HCT116 (cell line): ENCODE results near the gene LRP1. TPM values are rescaled to one million over a fixed set of nuclear protein-coding genes. Genes with fewer than 3 reads are reported as not detected.

Source experiments
- ATAC-seq: fragments of 200-7000 bp; cut with Tn5 transposase; 2 replicates; pipeline ENCODE4 v1.9.1; 2020; ENCODE audit warnings: mild to moderate bottlenecking, moderate library complexity
- BruUV-seq: library from RNA; stranded (reverse); fragments of 400-500 nt; replicated peaks from 2 replicates; lab custom pipeline; 2021; lab: Mats Ljungman, UMichigan
- CTCF ChIA-PET: fragments of 300-600 bp; sonication (Branson Sonifier 250); formaldehyde crosslinking; loops from one replicate; lab custom pipeline; 2021; ENCODE audit warnings: antibody characterized with exemption; lab: Charles Lee
- POLR2A ChIA-PET: fragments of 300-600, 350-600 bp; sonication (Branson Sonifier 250); formaldehyde crosslinking; loops from one replicate; lab custom pipeline; 2021; ENCODE audit warnings: antibody characterized with exemption; lab: Charles Lee
- RAD21 ChIA-PET, 2 experiments: fragments of 300-600 bp; sonication (Branson Sonifier 250); formaldehyde crosslinking; loops; one replicate each; lab custom pipeline; 2023; ENCODE audit warnings: low total read pairs in 2 of 2; ENCODE audit not compliant: uncharacterized antibody in 2 of 2, unreplicated experiment in 2 of 2, low non-redundant PET in 1 of 2; lab: Charles Lee
- DNase-seq: peaks from one replicate; pipeline ENCODE4 v3.0.0-alpha.2; 2010; ENCODE audit warnings: low read depth, low spot score
- H2AFZ ChIP-seq: fragments of 200-600 bp; shearing (Covaris generic), sonication (generic); 2 replicates; pipeline ENCODE4 v1.6.1; 2017; ENCODE audit warnings: low read depth, mixed run types, mixed read lengths, antibody characterized with exemption, low read length; ENCODE audit not compliant: poor library complexity, severe bottlenecking
- H3K27ac ChIP-seq: 2 replicates; pipeline ENCODE4 v1.5.1; 2012; ENCODE audit warnings: low read depth, low read length
- H3K27me3 ChIP-seq: fragments of 200-600 bp; sonication (generic); 2 replicates; pipeline ENCODE4 v1.6.1; 2016; ENCODE audit warnings: mixed run types, low read length, mixed read lengths; ENCODE audit not compliant: insufficient read depth
- H3K36me3 ChIP-seq, 2 experiments: fragments of 200-500 bp in 1 of 2; fragments of 200-600 bp in 1 of 2; sonication (Bioruptor generic) in 1 of 2; sonication (generic) in 1 of 2; 2 replicates each; pipeline versions ENCODE4 v1.5.1 to v1.6.1; 2014 to 2016; ENCODE audit warnings: low read length in 2 of 2, inconsistent platforms in 1 of 2, mixed read lengths in 1 of 2, mixed run types in 1 of 2; ENCODE audit not compliant: insufficient read depth in 2 of 2, control insufficient read depth in 1 of 2
- H3K4me1 ChIP-seq, 2 experiments: fragments of 200-600 bp in 1 of 2; sonication (generic) in 1 of 2; 2 replicates each; pipeline versions ENCODE4 v1.5.1 to v1.6.1; 2012 to 2017; ENCODE audit warnings: low read length in 2 of 2, inconsistent platforms in 1 of 2, mild to moderate bottlenecking in 1 of 2, mixed read lengths in 1 of 2, mixed run types in 1 of 2, moderate library complexity in 1 of 2; ENCODE audit not compliant: insufficient read depth in 2 of 2, control insufficient read depth in 1 of 2
- H3K4me2 ChIP-seq: fragments of 200-600 bp; sonication (generic); 2 replicates; pipeline ENCODE4 v1.6.1; 2017; ENCODE audit warnings: mixed run types, low read length, mixed read lengths
- H3K4me3 ChIP-seq, 2 experiments: fragments of 200-600 bp in 1 of 2; sonication (generic) in 1 of 2; replicated peaks in 1 of 2; 2 replicates each; pipeline ENCODE4 v1.5.1; 2011 to 2016; ENCODE audit warnings: low read length in 2 of 2, control low read depth in 1 of 2, low read depth in 1 of 2, mild to moderate bottlenecking in 1 of 2, mixed read lengths in 1 of 2, mixed run types in 1 of 2
- H3K79me2 ChIP-seq: fragments of 200-600 bp; sonication (generic); 2 replicates; pipeline ENCODE4 v1.6.1; 2017; ENCODE audit warnings: mild to moderate bottlenecking, mixed run types, low read length, moderate library complexity, mixed read lengths; ENCODE audit not compliant: insufficient read depth
- H3K9ac ChIP-seq: fragments of 200-600 bp; sonication (generic); 2 replicates; pipeline ENCODE4 v1.6.1; 2016; ENCODE audit warnings: low read length, mixed read lengths
- H3K9me2 ChIP-seq: fragments of 200-600 bp; sonication (generic), shearing (Covaris generic); 2 replicates; pipeline ENCODE4 v1.6.1; 2017; ENCODE audit warnings: mixed run types, mild to moderate bottlenecking, moderate library complexity; ENCODE audit not compliant: insufficient read depth
- H3K9me3 ChIP-seq, 2 experiments: fragments of 200-500 bp in 1 of 2; fragments of 200-600 bp in 1 of 2; sonication (Bioruptor generic) in 1 of 2; sonication (generic) in 1 of 2; 2 replicates each; pipeline ENCODE4 v1.6.1; 2014 to 2017; ENCODE audit warnings: low read length in 2 of 2, mixed read lengths in 2 of 2, inconsistent platforms in 1 of 2, low read depth in 1 of 2, mild to moderate bottlenecking in 1 of 2, mixed run types in 1 of 2, moderate library complexity in 1 of 2; ENCODE audit not compliant: control insufficient read depth in 1 of 2, insufficient read depth in 1 of 2
- H4K20me1 ChIP-seq: fragments of 200-600 bp; sonication (generic), shearing (Covaris generic); 2 replicates; pipeline ENCODE4 v1.6.1; 2017; ENCODE audit warnings: mixed run types, mild to moderate bottlenecking, moderate library complexity; ENCODE audit not compliant: insufficient read depth
- CBX3 ChIP-seq: IDR thresholded peaks from 2 replicates; pipeline ENCODE4 v1.6.1; 2012; ENCODE audit warnings: low read depth
- CEBPB ChIP-seq: IDR thresholded peaks from 2 replicates; pipeline ENCODE4 v1.6.1; 2012; ENCODE audit warnings: low read depth
- ELF1 ChIP-seq: IDR thresholded peaks from 2 replicates; pipeline ENCODE4 v1.6.1; 2012; ENCODE audit warnings: low read depth, borderline replicate concordance
- EZH2 ChIP-seq: fragments of 200-600 bp; sonication (generic); IDR thresholded peaks from 2 replicates; pipeline ENCODE4 v1.6.1; 2017; ENCODE audit warnings: antibody characterized with exemption, mixed run types
- EZH2phosphoT487 ChIP-seq: fragments of 200-600 bp; IDR thresholded peaks from 2 replicates; pipeline ENCODE4 v1.6.1; 2018; ENCODE audit warnings: antibody characterized with exemption, borderline replicate concordance
- JUND ChIP-seq: IDR thresholded peaks from 2 replicates; pipeline ENCODE4 v1.6.1; 2012
- POLR2A ChIP-seq: IDR thresholded peaks from 2 replicates; pipeline ENCODE4 v1.7.0; 2011; ENCODE audit warnings: borderline replicate concordance; ENCODE audit not compliant: insufficient read depth, insufficient read length; ENCODE audit errors: extremely low read depth
- RAD21 ChIP-seq: IDR thresholded peaks from 2 replicates; pipeline ENCODE4 v1.6.1; 2012; ENCODE audit warnings: low read depth, mild to moderate bottlenecking
- REST ChIP-seq: IDR thresholded peaks from 2 replicates; pipeline ENCODE4 v1.6.1; 2012; ENCODE audit warnings: low read depth
- SP1 ChIP-seq: IDR thresholded peaks from 2 replicates; pipeline ENCODE4 v1.6.1; 2012; ENCODE audit warnings: low read depth
- SRF ChIP-seq: IDR thresholded peaks from 2 replicates; pipeline ENCODE4 v1.6.1; 2012; ENCODE audit warnings: low read depth
- TCF7L2 ChIP-seq: IDR thresholded peaks from 2 replicates; pipeline ENCODE4 v1.7.0; 2011; ENCODE audit warnings: borderline replicate concordance, inconsistent platforms; ENCODE audit not compliant: insufficient read depth, insufficient read length; ENCODE audit errors: extremely low read depth
- YY1 ChIP-seq: IDR thresholded peaks from 2 replicates; pipeline ENCODE4 v1.6.1; 2011; ENCODE audit warnings: low read length, low read depth, moderate library complexity, mild to moderate bottlenecking; ENCODE audit not compliant: insufficient replicate concordance; ENCODE audit errors: extremely low read depth
- ZFX ChIP-seq: fragments of 450-650 bp; IDR thresholded peaks from 2 replicates; pipeline ENCODE4 v1.6.1; 2017
- intact Hi-C: fragments of 100-400 bp; cut with micrococcal nuclease; formaldehyde crosslinking; loops from 2 replicates; pipeline ENCODE4 v1.10.0; 2022
- total RNA-seq: library from RNA; stranded (reverse); gene quantifications from one replicate; pipeline ENCODE4 v1.2.1, GENCODE V29; 2021; ENCODE audit not compliant: unreplicated experiment
- TF ChIP-seq, protein P1 (sequence below): IDR thresholded peaks from 2 replicates; pipeline ENCODE4 v1.6.1; 2011; ENCODE audit warnings: mild to moderate bottlenecking, low read length, moderate library complexity; ENCODE audit not compliant: insufficient replicate concordance; ENCODE audit errors: extremely low read depth
- TF ChIP-seq, protein P2 (sequence below): IDR thresholded peaks from 2 replicates; pipeline ENCODE4 v1.6.1; 2012
- TF ChIP-seq, protein P3 (sequence below): IDR thresholded peaks from 2 replicates; pipeline ENCODE4 v1.6.1; 2012

LRP1 gene
- total RNA-seq, 1 experiment from 2014 or later = 12.0 TPM

DNA sequence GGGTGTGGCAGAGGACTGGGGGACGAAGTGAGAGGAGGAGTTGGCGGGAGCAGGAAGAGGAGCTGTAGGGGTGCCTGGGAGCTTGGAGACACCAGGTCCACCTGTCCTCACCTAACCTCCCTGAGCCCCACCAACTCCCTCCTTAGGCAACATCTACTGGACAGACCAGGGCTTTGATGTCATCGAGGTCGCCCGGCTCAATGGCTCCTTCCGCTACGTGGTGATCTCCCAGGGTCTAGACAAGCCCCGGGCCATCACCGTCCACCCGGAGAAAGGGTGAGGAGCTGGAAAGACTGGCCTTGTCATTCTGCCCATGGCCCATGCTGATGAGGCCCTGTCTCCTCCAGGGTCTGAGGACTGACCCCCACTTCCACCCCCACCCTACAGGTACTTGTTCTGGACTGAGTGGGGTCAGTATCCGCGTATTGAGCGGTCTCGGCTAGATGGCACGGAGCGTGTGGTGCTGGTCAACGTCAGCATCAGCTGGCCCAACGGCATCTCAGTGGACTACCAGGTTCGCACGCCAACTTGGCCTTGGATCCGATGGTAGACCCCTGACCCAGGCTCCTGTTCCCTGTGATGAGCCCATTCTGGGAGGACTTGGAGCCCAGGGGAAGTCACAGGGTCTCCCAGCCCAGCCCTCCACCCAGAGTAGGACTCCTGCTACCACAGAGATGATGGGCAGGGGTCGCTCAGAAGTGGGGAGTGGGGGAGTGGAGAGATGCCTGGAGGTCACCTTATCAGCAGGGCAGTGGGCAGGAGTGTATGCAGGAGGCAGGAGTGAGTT lies 55.8 kb downstream of the LRP1 start:
- BruUV-seq = no TSS peak
- H2AFZ ChIP-seq = no peak overlapping the region
- H3K36me3 ChIP-seq = no peaks in the 10 kb centered on the region
- H3K79me2 ChIP-seq = no peaks in the 10 kb centered on the region
- ATAC-seq = no peak
- no peak overlapping the region for H3K27ac ChIP-seq
- H3K9me3 ChIP-seq = no peaks in the 10 kb centered on the region
- no peak for DNase-seq
- no peak overlapping the region for H3K4me3 ChIP-seq
- H3K9me2 ChIP-seq = no peaks in the 10 kb centered on the region
- ChIA-PET POLR2A (no interaction called here), RAD21 (interaction anchor here (1.2 to 1.6 kb wide), 2 partner anchors 72 to 115 kb away, joined by 4 to 5 read pairs; no protein-coding TSS in a partner anchor), CTCF (interaction anchor here (1.0 to 2.1 kb wide), 4 partner anchors 60 to 115 kb away, joined by 4 to 19 read pairs (median 8); no protein-coding TSS in a partner anchor)
- H3K27me3 ChIP-seq = no peaks in the 10 kb centered on the region
- H3K4me1 ChIP-seq = peaks cover 0 to 8% of the 10 kb centered on the region in 2 experiments; a peak in 3 of 4 replicates
- H3K9ac ChIP-seq = no peak overlapping the region
- TF ChIP-seq, protein P1, sequence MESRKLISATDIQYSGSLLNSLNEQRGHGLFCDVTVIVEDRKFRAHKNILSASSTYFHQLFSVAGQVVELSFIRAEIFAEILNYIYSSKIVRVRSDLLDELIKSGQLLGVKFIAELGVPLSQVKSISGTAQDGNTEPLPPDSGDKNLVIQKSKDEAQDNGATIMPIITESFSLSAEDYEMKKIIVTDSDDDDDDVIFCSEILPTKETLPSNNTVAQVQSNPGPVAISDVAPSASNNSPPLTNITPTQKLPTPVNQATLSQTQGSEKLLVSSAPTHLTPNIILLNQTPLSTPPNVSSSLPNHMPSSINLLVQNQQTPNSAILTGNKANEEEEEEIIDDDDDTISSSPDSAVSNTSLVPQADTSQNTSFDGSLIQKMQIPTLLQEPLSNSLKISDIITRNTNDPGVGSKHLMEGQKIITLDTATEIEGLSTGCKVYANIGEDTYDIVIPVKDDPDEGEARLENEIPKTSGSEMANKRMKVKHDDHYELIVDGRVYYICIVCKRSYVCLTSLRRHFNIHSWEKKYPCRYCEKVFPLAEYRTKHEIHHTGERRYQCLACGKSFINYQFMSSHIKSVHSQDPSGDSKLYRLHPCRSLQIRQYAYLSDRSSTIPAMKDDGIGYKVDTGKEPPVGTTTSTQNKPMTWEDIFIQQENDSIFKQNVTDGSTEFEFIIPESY = no peak
- no peak for TF ChIP-seq SRF
- no peak for TF ChIP-seq CBX3
- no peak for TF ChIP-seq EZH2phosphoT487
- TF ChIP-seq RAD21 = no peak
- TF ChIP-seq CEBPB = no peak
- no peak for TF ChIP-seq SP1
- TF ChIP-seq YY1 = no peak
- TF ChIP-seq JUND = no peak
- TF ChIP-seq TCF7L2 = no peak
- TF ChIP-seq, protein P2, sequence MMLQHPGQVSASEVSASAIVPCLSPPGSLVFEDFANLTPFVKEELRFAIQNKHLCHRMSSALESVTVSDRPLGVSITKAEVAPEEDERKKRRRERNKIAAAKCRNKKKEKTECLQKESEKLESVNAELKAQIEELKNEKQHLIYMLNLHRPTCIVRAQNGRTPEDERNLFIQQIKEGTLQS = no peak
- TF ChIP-seq POLR2A = no peak
- no peak for TF ChIP-seq ZFX
- no peak for TF ChIP-seq REST
- no peak for TF ChIP-seq EZH2
- no peak for TF ChIP-seq ELF1
- TF ChIP-seq, protein P3, sequence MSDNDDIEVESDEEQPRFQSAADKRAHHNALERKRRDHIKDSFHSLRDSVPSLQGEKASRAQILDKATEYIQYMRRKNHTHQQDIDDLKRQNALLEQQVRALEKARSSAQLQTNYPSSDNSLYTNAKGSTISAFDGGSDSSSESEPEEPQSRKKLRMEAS = no peak
- H4K20me1 ChIP-seq = no peaks in the 10 kb centered on the region
- no peak overlapping the region for H3K4me2 ChIP-seq
- intact Hi-C loops = loop anchor here (1.0 to 2.0 kb wide), 3 partner anchors 59 to 175 kb away; no protein-coding TSS in a partner anchor
